DMS 273 (cell line): Measurements from ENCODE around the gene DCUN1D2.
"Not testable (repeated sequence)": the region's sequence is repeated elsewhere in the genome, so short reads cannot be mapped to it uniquely, and the experiment has no call there.

Source experiments
- DNase-seq: peaks from one replicate; lab custom pipeline; 2025; ENCODE audit not compliant: unreplicated experiment; lab: John Stamatoyannopoulos, UW

The DCUN1D2 gene

DNA sequence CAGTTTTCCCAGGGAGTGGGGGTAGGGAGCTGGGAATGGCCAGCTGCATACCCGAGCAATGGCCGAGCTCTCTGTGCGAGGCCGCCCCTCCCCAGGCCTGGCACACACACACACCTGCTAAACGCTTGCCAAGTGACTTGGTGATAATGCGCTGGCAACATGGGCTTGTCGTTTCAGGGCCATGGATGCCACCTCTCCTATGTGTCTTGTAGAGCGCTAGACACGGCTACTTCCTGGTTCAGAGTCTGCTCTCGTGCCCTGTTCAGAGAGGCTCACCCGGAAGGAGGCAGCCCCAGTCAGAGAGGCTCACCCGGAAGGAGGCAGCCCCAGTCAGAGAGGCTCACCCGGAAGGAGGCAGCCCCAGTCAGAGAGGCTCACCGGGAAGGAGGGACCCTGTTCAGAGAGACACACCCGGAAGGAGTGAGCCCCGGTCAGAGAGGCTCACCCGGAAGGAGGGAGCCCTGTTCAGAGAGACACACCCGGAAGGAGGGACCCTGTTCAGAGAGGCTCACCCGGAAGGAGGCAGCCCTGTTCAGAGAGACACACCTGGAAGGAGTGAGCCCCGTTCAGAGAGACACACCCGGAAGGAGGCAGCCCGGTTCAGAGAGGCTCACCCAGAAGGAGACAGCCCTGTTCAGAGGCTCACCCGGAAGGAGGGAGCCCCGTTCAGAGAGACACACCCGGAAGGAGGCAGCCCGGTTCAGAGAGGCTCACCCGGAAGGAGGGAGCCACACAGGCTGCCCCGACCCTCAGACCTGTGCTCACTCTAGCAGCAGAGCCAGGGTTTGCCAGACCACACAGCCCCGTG, 41.4 kb downstream of the DCUN1D2 start:
- DNase-seq: peak; percentile 96

DNA sequence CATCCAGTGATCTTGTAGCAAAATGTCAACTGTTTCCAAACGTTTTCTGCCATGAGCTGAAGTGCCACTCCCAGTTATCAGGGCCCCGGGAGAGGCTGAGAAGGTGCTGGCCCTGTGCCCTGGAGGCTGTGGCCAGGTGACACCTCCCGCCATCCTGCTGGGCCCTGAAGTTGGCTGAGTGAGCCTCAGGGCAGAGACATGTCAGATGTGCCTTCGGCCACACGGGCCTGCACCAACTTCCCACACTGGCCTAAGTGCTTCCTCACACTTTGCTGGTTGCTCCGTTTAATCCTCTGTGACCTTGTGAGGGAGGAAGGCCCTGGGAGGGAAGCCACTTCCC, 42.0 kb downstream of the DCUN1D2 start:
- peak; percentile 49 for DNase-seq

DNA sequence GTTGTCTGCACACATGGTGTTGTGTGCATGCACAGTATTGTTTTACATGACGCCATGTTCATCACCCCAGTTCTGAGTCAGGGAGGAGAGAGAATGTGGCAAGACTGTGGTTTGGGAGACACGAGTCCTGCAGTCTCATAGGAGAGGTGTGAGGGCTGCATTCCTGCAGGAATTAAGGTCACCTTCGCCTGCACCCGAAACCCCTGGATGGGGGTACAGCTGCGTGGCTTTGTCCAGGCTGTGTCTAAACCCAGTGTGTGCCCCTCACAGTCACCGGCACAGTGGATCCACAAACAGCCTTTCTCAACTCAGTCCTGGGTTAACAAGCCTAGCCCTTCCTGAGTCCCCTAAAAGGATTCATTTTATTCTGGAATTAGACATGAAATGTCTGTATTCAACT, 42.9 kb downstream of the DCUN1D2 start:
- DNase-seq: no peak

DNA sequence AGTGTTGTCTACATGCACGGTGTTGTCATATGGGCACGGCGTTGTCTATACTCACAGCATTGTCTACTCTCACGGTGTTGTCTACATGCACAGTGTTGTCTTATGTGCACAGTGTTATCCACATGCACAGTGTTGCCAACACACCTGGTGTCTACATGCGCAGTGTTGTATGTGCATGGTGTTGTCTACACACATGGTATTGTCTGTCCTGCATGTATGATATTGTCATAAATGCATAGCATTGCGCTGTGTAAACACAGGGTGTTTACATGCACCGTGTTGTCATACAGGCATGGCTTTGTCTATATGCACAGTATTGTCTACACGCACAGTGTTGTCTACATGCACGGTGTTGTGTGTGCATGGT, 44.0 kb downstream of the DCUN1D2 start:
- no peak for DNase-seq

DNA sequence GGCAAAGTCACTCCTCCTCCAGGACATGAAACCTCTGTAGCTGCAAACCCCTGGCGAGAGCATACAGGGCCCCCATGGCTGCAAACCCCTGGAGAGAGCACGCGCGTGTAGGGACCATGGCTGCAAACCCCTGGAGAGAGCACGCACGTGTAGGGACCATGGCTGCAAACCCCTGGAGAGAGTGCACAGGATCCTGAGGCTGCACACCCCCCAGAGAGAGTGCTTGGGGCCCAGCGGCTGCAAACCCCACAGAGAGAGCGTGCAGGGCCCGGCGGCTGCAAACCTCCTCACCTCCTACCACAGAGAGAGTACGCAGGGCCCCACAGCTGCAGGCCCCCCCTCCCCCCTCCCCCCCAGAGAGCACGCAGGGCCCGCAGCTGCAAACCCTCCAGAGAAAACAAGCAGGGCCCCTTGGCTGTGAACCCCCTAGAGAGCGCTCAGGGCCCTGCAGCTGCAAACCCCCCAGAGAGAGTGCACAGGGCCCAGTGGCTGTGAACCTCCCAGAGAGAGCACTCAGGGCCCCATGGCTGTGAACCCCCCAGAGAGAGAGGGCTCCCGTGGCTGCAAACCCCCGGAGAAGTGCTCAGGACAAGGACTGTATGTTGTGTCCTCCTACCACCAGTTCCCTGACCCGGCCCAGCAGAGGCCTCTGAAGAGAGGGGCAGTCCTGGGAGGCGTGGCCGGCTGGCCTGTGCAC, 44.6 kb downstream of the DCUN1D2 start:
- DNase-seq: no peak

DNA sequence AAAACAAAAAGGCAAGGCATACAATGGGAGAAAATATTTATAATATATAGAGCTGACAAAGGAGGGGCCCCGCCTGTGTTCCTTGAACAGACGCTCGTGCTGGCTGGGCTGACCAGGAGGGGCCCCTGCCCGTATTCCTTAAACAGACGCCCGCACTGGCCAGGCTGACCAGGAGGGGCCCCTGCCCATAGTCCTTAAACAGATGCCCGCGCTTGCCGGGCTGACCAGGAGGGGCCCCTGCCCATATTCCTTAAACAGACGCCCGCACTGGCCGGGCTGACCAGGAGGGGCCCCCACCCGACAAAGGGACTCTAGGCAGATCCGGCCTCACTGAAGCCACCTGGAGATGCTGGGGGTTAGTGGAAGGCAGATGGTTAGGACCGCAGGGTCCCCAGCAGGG, 46.5 kb downstream of the DCUN1D2 start:
- DNase-seq: no peak

DNA sequence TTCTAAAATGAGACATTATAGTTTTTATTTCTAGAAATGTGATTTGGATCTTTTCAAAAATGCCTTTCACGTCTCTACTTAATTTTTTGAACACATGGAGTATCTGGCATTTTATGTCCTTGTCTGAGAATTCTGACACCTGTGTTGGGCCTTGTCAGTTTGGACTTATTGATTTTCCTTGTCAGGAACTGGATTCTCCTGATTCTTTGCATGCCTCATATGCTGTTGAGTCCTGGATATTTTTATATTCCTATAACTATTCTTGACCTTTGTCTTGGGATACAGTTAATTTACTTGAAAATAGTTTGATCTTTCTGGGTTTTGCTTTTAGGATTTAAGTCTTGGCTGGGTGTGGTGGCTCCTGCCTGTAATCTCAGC, 47.5 kb downstream of the DCUN1D2 start:
- DNase-seq: no peak

DNA sequence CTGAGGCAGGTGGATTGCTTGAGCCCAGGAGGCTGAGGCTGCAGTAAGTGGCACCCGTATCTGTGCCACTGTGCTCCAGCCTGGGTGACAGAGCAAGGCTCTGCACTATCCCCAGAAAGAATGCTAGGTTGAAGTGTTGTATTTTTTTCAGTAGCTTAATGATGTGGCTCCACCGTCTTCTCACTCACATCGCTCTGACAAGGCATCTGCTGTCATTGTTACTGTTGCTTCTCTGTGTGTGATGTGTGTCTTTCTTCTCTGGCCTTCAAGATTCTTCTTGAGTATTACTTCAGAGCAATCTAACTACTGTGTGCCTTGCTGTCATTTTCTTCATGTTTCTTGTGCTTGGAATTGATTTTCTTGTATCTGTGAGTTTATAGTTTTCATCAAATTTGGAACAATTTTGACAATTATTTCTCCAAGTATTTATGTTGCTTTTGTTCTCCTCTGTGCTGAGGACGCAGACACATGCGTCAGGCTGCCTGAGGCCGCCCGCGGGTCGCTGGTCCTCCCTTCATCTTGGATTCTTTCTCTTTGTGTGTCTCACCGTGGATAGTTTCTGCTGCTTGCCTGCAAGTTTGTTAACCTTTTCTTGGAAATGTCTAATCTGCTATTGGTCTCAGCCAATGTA, 48.0 kb downstream of the DCUN1D2 start:
- no peak for DNase-seq

DNA sequence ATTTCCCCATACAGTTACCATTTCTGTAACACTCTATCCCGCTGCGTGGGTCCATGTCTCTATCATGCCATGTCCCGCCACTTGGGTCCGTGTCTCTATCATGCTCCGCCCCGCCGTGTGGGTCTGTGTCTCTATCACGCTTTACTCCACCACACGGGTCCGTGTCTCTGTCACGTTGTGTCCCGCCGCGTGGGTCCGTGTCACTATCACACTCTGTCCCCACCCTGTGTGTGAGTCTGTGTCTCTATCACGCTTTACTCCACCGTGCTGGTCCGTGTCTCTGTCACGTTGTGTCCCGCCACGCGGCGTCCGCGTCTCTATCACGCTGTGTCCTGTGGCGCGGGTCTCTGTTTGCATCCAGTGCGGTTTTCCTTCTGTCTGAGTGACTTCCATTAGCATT, 48.9 kb downstream of the DCUN1D2 start:
- no peak for DNase-seq

DNA sequence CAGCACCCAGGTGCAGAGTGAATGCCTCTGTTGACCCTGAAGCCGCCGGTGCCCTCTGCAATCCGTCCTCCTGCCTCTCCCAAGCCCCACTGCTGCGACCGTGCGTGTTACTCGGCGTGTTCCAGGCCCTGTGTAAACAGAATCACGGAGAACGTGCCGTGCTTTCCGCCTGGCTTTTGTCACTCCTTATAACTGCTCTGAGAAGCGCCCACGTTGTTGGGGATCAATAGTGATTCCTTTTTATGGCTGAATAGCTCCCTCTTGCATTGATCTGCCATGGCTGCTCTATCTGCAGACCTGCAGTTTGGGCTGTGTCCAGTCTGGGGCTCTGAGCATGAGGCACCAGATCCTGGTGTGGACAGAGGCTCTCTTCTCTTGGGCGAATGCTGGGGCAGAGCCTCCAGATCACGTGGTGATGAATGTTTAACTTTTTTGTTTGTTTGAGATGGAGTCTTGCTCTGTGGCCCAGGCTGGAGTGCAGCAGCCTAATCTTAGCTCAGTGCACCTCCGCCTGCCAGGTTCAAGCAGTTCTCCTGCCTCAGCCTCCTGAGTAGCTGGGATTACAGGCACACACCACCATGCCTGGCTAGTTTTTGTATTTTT, 53.0 kb downstream of the DCUN1D2 start:
- no peak for DNase-seq

DNA sequence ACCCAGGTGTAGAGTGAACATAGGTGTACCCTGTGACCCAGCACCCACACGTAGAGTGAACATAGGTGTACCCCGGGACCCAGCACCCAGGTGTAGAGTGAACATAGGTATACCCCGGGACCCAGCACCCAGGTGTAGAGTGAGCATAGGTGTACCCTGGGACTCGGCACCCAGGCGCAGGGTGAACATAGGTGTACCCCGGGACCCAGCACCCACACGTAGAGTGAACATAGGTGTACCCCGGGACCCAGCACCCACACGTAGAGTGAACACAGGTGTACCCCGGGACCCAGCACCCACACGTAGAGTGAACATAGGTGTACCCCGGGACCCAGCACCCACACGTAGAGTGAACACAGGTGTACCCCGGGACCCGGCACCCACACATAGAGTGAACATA, 53.6 kb downstream of the DCUN1D2 start:
- DNase-seq: not testable (repeated sequence)

DNA sequence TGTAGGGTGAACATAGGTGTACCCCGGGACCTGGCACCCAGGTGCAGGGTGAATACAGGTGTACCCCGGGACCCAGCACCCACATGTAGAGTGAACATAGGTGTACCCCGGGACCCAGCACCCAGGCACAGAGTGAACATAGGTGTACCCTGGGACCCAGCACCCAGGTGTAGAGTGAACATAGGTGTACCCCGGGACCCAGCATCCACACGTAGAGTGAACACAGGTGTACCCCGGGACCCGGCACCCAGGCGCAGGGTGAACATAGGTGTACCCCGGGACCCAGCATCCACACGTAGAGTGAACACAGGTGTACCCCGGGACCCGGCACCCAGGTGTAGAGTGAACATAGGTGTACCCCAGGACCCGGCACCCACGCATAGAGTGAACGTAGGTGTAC, 54.6 kb downstream of the DCUN1D2 start:
- DNase-seq: not testable (repeated sequence)

DNA sequence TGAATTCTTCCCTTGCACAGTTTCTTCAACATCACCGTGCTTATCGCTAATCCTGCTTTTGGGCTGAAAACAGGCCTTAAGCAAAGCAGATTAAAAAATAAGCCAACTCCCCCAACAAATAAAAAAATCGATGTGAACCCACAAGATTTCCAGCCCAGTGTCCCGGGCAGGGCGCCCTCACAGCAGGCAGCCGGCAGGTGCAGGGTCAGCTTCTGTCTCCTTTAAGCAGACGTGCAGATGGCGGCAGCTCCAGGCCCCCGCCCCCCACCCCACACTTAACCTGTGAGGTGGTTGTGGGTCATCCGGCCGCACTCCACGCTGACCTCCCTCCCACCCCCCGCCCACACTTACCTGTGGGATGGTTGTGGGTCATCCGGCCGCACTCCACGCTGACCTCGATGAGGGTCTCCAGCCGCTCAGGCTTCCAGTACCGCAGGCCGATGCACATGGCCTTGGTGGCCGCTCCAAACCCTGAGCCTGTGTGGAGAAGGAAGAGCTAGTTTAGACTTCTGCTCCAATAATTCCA, 57.1 kb downstream of the DCUN1D2 start:
- no peak for DNase-seq

DNA sequence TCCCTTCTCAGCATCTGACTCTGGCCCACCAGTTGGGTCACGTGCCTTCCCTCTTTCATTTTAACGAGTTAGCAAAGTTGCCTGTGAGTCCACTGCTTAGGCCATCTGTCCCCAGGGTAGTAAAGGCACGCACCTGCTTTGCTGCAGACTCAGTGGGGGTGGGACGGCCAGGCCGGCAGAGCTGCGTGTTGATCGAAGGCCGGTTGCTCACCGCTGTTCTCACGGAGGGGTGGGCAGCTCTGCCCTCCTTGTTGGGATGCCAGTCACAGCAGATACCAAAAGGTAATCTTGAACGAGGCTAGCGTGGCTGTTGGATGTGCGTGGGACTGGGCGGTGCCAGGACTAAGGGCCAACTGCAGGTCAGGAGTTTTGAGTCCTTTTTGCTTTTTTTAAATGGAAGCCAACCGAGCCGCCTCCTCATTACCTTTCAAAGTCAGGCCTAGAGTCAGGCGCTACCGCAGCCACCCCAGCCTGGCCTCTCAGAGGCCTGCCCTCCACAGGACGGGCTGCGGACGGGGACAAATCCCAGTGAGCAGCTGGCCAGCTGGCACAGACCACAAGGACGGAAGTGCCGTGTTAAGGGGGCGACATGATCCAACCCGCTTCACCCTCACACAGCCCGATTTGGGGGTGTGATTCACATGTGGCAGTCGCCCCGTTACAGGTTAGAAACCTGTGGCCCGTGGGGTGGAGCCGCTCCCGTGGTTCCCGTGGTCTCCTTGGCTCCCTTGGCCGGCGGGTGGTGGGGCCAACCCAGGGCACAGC, 57.8 kb downstream of the DCUN1D2 start:
- no peak for DNase-seq

DNA sequence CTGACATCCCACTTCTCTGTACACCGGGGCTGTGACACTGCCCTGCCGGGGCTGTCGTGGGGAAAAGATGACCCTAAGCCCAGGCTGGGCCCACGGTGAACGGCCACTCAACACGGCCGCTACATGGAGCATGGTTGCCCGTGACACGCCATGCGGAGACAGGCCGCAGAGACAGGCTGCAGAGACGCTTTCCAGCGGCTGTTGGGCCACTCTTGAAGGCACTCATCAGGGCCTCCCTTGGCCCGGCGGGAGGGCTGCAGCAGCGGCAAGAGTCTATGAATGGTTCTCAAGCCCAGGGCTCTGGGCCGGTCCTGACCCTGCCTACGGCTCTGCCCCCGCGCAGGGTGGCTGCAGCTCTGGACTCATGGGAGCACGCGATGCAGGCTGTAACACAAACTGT, 59.3 kb downstream of the DCUN1D2 start:
- no peak for DNase-seq

DNA sequence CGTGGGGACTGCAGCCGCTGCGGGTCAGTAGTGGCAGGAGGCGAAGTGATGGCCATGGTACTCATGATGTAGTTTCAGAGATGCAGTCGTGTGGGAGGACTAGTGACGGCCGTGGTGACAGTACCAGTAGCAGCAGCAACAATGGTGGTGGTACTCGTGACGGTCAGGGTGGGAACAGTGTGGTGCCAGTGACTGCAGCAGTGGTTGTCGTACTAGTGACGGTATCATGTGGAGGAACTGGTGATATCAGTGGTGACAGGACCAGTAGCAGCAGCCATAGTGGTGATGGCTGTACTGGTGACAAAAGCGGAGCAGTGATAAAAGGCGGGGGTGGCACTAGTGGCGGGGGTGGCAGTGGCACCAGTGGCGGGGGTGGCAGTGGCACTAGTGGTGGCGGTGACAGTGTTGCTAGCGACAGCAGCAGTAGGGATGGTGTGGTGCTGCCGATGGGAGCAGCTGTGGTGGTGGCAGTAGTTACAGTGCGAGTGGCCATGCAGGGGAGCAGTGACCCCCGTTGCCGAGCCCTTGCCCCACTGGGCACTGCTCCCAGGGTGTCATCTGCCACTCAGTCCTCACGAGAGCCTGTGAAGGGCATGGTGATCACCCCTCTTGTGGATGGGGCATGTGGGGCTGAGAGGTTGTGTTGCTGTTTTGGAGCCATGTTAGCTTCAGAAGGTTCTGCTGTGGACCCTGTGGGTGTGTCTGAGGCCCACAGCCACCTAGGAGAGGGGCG, 60.0 kb downstream of the DCUN1D2 start:
- no peak for DNase-seq

DNA sequence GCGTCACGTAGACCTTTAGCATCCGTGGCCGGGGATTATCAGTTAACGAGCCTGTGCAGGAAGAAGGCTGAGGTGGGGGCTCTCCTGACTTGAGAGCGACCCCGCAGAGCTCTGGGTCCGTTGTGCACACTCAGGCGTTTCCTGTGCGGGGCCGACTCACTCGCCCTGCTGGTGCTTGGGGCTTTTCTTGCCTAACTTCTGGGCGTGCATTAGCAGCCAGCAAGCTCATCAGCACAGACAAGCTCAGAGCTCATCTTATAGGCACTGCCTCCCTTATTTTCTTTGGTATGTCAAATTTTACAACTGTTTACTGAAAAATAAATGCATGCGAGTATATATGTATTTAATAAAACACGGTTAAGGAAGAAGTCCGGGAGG, 60.9 kb downstream of the DCUN1D2 start:
- no peak for DNase-seq

DNA sequence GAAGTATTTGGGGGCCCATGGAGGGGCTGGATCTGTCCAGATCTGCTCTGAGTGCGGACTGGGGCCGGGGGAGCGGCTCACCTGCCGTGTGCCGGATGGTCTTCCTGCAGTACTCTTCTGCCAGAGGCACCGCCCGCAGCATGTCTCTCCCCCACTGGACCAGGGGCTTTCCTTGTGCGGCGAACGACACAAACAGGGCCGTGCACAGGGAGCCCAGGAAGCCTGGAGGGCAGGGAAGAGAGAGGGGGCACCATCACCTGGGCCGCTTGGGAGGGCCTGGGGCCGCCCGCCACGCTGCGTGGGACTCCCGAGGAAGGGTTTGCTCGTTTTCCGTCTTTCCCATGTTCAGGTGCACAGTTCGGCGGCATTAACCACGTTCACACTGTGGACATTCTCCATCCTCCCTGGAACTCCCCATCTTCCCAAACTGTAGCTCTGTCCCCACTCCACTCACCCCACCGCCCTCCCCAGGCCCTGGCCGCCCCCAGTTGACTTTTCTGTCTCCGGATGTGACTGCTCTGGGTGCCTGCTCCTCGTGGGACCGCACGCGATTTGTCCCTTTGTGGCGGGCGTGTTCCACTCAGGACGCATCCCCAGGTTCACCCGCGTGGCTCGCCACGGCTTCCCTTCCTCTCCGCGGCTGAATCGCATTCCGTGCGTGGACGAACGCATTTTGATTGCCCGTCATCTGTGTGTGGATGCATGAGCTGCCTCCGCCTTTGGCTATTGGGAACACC, 61.5 kb downstream of the DCUN1D2 start:
- no peak for DNase-seq

DNA sequence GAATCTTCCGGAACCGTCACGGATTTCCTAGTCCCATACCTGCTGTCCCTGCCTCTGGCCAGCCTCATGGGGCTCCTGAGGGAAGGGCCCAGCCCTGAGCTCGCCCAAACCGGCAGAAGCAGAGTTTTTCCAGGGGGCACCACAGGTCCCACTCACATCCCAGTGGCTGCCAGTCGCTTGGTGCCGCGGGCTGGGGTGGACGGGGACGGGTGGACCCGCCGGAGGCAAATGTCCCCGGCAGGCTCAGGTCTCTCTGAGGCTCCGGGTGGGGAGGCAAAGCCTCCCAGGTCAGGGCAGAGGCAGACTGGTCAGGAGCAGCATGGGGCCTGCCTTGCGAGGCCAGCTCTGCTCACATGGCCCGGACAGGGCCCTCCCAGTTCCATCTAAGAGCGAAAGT, 62.0 kb downstream of the DCUN1D2 start:
- DNase-seq: no peak
